Measurements from ENCODE around the gene CBLN3.

- TF ChIP-seq PRPF4 (IDR thresholded peaks at IDR 0.05; ENCODE audit: insufficient read depth, low read depth, low read length, poor library complexity, severe bottlenecking) (no peak), PBX2 (CRISPR knock-in tag; IDR thresholded peaks at IDR 0.05; ENCODE audit: low read depth) (no peak), PBX2 (tag; conservative IDR thresholded peaks at IDR 0.05; ENCODE audit: low read depth) (no peak), SIN3A (IDR thresholded peaks at IDR 0.05; ENCODE audit: borderline replicate concordance in 2 of 2, control insufficient read depth in 1 of 2, low read depth in 2 of 2, low read length in 2 of 2) (no peak), NR2C2 (CRISPR knock-in tag; IDR thresholded peaks at IDR 0.05) (no peak), NR2C2 (tag; IDR thresholded peaks at IDR 0.05) (no peak), SP1 (CRISPR knock-in tag; IDR thresholded peaks at IDR 0.05) (no peak), MBD2 (IDR thresholded peaks at IDR 0.05; ENCODE audit: borderline replicate concordance, low read depth) (no peak), KAT7 (CRISPR knock-in tag; IDR thresholded peaks at IDR 0.05; ENCODE audit: borderline replicate concordance) (no peak), EZH2 (IDR thresholded peaks at IDR 0.05; ENCODE audit: borderline replicate concordance, low read depth, low read length) (no peak), CTCF (IDR thresholded peaks at IDR 0.05 in 2 of 3, conservative IDR thresholded peaks at IDR 0.05 in 1 of 3; ENCODE audit: insufficient read depth in 2 of 3, low read depth in 1 of 3, low read length in 3 of 3) (no peak), ZNF134 (CRISPR knock-in tag; conservative IDR thresholded peaks at IDR 0.05) (no peak), POLR2AphosphoS5 (IDR thresholded peaks at IDR 0.05; ENCODE audit: control insufficient read depth, insufficient read depth, low read depth, low read length) (no peak), NFYB (IDR thresholded peaks at IDR 0.05; ENCODE audit: extremely low read depth, insufficient read length) (no peak), CEBPZ (IDR thresholded peaks at IDR 0.05; ENCODE audit: borderline replicate concordance, low read depth, low read length) (no peak), L3MBTL2 (IDR thresholded peaks at IDR 0.05) (no peak)
These were observed 30.6 kb downstream of the CBLN3 start, which contains the start of gene NYNRIN for GRCh38 chr14:24398653-24399446.
